ENCODE results near the gene LASP1NB.
A peak's percentile ranks its signal among the peaks of the same experiment; 100 is the strongest.

LASP1NB gene

DNA sequence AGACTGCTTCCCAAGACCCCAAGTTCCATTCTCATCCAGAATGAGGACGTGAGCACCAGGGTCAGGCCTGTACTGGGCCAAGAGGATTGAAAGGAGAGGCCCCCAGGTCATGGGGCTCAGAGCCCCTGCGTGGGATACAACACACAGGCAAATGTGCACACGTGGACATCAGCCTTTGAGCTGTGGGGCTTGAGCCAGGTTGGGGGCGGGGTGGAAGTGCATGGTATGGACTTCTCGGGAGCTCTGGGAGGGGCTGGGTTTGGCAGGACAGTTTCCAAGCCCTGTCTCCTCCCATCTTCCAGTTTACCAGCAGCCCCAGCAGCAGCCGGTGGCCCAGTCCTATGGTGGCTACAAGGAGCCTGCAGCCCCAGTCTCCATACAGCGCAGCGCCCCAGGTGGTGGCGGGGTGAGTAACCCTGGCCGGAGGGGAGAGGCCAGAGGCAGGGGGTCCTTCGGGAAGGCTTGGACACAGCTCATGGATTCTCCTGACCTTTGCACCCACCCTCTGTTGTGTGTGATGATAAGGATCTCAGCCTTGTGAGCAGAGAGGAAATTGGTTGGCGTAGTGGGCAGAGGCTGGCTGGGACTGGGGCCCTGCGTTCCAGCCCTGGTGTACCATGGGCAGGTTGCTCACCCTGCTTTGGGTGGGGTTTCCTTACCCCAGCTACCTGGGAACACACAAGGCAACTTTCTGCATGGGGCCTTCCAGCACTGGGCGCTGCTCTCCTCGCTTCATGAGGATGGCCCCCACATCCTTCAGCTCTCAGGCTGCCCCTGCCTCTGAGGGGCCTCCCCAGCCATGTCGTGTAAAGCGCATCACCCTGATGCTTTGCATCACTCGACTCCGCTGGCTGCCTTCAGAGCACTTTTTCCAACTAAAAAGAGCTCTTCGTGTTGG, 10.4 kb upstream of the LASP1NB start (continued):
- TF ChIP-seq, protein P1, sequence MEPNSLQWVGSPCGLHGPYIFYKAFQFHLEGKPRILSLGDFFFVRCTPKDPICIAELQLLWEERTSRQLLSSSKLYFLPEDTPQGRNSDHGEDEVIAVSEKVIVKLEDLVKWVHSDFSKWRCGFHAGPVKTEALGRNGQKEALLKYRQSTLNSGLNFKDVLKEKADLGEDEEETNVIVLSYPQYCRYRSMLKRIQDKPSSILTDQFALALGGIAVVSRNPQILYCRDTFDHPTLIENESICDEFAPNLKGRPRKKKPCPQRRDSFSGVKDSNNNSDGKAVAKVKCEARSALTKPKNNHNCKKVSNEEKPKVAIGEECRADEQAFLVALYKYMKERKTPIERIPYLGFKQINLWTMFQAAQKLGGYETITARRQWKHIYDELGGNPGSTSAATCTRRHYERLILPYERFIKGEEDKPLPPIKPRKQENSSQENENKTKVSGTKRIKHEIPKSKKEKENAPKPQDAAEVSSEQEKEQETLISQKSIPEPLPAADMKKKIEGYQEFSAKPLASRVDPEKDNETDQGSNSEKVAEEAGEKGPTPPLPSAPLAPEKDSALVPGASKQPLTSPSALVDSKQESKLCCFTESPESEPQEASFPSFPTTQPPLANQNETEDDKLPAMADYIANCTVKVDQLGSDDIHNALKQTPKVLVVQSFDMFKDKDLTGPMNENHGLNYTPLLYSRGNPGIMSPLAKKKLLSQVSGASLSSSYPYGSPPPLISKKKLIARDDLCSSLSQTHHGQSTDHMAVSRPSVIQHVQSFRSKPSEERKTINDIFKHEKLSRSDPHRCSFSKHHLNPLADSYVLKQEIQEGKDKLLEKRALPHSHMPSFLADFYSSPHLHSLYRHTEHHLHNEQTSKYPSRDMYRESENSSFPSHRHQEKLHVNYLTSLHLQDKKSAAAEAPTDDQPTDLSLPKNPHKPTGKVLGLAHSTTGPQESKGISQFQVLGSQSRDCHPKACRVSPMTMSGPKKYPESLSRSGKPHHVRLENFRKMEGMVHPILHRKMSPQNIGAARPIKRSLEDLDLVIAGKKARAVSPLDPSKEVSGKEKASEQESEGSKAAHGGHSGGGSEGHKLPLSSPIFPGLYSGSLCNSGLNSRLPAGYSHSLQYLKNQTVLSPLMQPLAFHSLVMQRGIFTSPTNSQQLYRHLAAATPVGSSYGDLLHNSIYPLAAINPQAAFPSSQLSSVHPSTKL (CRISPR knock-in tag; IDR thresholded peaks at IDR 0.05), result peak; percentile 85
- TF ChIP-seq, protein P2, sequence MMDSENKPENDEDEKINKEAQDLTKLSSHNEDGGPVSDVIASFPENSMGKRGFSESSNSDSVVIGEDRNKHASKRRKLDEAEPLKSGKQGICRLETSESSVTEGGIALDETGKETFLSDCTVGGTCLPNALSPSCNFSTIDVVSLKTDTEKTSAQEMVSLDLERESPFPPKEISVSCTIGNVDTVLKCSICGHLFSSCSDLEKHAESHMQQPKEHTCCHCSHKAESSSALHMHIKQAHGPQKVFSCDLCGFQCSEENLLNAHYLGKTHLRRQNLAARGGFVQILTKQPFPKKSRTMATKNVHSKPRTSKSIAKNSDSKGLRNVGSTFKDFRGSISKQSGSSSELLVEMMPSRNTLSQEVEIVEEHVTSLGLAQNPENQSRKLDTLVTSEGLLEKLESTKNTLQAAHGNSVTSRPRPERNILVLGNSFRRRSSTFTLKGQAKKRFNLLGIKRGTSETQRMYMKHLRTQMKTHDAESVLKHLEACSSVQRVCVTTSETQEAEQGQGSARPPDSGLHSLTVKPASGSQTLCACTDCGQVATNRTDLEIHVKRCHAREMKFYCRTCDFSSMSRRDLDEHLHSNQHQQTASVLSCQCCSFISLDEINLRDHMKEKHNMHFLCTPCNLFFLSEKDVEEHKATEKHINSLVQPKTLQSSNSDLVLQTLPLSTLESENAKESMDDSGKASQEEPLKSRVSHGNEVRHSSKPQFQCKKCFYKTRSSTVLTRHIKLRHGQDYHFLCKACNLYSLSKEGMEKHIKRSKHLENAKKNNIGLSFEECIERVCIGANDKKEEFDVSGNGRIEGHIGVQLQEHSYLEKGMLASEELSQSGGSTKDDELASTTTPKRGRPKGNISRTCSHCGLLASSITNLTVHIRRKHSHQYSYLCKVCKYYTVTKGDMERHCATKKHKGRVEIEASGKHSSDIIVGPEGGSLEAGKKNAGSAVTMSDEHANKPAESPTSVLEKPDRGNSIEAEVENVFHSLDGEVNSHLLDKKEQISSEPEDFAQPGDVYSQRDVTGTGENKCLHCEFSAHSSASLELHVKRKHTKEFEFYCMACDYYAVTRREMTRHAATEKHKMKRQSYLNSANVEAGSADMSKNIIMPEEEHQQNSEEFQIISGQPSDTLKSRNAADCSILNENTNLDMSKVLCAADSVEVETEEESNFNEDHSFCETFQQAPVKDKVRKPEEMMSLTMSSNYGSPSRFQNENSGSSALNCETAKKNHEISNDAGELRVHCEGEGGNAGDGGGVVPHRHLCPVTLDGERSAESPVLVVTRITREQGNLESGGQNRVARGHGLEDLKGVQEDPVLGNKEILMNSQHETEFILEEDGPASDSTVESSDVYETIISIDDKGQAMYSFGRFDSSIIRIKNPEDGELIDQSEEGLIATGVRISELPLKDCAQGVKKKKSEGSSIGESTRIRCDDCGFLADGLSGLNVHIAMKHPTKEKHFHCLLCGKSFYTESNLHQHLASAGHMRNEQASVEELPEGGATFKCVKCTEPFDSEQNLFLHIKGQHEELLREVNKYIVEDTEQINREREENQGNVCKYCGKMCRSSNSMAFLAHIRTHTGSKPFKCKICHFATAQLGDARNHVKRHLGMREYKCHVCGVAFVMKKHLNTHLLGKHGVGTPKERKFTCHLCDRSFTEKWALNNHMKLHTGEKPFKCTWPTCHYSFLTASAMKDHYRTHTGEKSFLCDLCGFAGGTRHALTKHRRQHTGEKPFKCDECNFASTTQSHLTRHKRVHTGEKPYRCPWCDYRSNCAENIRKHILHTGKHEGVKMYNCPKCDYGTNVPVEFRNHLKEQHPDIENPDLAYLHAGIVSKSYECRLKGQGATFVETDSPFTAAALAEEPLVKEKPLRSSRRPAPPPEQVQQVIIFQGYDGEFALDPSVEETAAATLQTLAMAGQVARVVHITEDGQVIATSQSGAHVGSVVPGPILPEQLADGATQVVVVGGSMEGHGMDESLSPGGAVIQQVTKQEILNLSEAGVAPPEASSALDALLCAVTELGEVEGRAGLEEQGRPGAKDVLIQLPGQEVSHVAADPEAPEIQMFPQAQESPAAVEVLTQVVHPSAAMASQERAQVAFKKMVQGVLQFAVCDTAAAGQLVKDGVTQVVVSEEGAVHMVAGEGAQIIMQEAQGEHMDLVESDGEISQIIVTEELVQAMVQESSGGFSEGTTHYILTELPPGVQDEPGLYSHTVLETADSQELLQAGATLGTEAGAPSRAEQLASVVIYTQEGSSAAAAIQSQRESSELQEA (CRISPR knock-in tag; IDR thresholded peaks at IDR 0.05; ENCODE audit: not compliant biosample characterization), result peak; percentile 89
- TF ChIP-seq, protein P3, sequence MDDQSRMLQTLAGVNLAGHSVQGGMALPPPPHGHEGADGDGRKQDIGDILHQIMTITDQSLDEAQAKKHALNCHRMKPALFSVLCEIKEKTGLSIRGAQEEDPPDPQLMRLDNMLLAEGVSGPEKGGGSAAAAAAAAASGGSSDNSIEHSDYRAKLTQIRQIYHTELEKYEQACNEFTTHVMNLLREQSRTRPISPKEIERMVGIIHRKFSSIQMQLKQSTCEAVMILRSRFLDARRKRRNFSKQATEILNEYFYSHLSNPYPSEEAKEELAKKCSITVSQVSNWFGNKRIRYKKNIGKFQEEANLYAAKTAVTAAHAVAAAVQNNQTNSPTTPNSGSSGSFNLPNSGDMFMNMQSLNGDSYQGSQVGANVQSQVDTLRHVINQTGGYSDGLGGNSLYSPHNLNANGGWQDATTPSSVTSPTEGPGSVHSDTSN (CRISPR knock-in tag; IDR thresholded peaks at IDR 0.05; ENCODE audit: borderline replicate concordance), result no peak
- TF ChIP-seq, protein P4, sequence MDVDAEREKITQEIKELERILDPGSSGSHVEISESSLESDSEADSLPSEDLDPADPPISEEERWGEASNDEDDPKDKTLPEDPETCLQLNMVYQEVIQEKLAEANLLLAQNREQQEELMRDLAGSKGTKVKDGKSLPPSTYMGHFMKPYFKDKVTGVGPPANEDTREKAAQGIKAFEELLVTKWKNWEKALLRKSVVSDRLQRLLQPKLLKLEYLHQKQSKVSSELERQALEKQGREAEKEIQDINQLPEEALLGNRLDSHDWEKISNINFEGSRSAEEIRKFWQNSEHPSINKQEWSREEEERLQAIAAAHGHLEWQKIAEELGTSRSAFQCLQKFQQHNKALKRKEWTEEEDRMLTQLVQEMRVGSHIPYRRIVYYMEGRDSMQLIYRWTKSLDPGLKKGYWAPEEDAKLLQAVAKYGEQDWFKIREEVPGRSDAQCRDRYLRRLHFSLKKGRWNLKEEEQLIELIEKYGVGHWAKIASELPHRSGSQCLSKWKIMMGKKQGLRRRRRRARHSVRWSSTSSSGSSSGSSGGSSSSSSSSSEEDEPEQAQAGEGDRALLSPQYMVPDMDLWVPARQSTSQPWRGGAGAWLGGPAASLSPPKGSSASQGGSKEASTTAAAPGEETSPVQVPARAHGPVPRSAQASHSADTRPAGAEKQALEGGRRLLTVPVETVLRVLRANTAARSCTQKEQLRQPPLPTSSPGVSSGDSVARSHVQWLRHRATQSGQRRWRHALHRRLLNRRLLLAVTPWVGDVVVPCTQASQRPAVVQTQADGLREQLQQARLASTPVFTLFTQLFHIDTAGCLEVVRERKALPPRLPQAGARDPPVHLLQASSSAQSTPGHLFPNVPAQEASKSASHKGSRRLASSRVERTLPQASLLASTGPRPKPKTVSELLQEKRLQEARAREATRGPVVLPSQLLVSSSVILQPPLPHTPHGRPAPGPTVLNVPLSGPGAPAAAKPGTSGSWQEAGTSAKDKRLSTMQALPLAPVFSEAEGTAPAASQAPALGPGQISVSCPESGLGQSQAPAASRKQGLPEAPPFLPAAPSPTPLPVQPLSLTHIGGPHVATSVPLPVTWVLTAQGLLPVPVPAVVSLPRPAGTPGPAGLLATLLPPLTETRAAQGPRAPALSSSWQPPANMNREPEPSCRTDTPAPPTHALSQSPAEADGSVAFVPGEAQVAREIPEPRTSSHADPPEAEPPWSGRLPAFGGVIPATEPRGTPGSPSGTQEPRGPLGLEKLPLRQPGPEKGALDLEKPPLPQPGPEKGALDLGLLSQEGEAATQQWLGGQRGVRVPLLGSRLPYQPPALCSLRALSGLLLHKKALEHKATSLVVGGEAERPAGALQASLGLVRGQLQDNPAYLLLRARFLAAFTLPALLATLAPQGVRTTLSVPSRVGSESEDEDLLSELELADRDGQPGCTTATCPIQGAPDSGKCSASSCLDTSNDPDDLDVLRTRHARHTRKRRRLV (CRISPR knock-in tag; IDR thresholded peaks at IDR 0.05), result 0 out of 2 replicates have a peak, but pooled peaks have one; percentile 30
- TF ChIP-seq ZNF781 (CRISPR knock-in tag; IDR thresholded peaks at IDR 0.05; ENCODE audit: borderline replicate concordance, not compliant biosample characterization) (no peak), NFE2L2 (IDR thresholded peaks at IDR 0.05; ENCODE audit: low read length) (no peak), ZNF430 (CRISPR knock-in tag; IDR thresholded peaks at IDR 0.05) (peak; percentile 35; the same call in 1 of the 2 replicates), ZNF614 (CRISPR knock-in tag; IDR thresholded peaks at IDR 0.05; ENCODE audit: borderline replicate concordance) (peak; percentile 80; the same call in 1 of the 2 replicates)

Measured in HepG2 (cell line).